Right lung (tissue), 5 donors: Measurements from ENCODE around the gene C9orf40. TPM values are rescaled to one million over a fixed set of nuclear protein-coding genes. Genes with fewer than 3 reads are reported as not detected.

Experiments
- DNase-seq, 2 donors: peaks; one replicate each; pipeline ENCODE4 v3.0.0-alpha.2; 2013
- polyA plus RNA-seq, 5 donors: library from polyadenylated mRNA; unstranded; fragments of 120-200 nt; gene quantifications; one replicate each; pipeline versions ENCODE4 v1.2.1 to v1.2.3, GENCODE V29; 2013; ENCODE audit warnings: inconsistent platforms in 1 of 5, low replicate concordance in 1 of 5; ENCODE audit not compliant: insufficient read length in 5 of 5, insufficient read depth in 1 of 5

Gene C9orf40
- polyA plus RNA-seq, 5 donors = 5.3 to 8.7 (median 6.5) TPM

DNA sequence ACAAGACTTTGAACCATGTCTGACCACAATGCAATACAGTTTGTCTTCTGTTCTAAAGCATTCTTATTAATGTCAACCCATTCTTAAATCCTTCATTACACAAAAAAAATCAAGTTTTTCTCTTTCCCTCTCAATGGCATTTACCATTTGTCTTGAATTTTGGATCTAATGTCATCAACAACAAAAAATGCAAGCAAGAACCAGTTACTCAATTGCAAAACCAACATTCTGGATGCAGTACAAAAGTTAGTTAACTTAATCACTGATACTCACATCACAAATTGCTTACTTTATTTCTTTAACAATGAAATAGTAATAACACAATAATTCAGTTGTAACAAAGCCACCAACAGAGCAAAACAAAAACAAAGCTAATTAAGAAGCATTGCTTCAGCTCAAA is 6.0 kb downstream of the C9orf40 start:
- DNase-seq = no peak

DNA sequence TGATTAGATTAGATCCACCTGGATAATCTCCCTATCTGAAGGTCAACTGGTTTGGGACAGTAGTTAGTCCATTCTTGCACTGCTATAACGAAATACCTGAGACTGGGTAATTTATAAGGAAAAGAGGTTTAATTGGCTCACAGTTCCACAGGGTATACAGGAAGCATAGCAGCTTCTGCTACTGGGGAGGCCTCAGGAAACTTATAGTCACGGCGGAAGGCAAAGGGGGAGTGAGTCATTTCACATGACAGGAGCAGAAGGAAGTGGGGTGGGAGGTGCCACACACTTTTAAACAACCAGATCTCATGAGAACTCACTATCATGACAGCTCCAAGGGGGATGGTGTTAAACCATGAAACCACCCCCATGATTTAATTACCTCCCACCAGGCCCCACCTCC is 9.9 kb downstream of the C9orf40 start:
- no peak for DNase-seq

DNA sequence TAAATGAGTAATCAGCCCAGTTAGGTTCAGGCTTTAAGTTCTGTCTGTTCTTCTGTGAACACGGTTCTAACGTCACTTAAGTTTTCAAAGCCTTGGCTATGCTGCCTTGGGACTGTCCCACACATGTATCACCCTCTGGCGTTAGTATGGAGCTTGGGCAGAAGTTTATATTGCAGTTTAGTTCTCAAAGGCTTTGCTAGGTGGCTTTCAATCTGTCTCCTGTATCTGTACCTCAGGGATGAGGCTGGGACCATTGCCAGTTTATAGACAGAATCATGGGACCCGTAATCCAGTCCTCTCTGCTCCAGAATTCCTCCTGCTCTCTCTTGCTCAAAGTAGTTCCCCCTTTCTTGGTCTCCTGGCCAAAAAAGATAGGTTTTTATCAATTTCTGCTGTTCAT is 12.1 kb downstream of the C9orf40 start:
- no peak for DNase-seq

DNA sequence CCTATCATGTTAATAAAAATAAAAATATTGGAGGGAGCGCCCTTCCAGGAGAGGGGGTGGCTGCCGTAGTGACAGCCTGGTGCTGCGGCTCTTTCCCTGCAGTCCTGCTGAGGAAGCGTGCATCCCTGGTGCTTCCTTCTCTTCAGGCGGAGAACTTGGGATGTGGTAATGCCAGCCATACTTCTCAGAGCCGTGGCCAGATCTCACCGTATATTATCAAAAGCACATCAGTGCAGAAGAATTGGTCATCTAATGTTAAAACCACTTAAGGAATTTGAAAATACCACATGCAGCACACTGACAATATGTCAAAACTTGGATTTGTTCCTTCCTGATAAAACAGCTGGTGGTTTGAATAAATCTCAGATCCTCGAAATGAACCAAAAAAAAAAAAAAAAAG is 17.7 kb downstream of the C9orf40 start:
- no peak for DNase-seq

DNA sequence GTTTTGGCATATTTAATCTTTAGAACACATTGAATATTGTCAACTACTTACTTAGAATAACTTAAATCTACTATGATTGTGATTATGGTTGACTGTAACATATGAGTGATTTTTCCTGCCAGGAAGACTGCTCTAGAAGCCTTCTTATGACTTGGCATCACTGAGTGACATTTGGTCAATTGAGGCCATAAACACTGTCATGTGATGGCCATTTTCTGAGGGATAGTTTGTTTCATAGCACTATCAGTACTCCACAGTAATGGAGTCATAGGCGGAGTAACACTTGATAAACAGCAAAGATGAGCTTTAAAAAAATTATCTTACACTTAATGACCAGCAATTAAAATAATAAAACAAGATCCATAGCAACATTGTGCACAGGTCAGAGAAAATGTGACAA is 31.0 kb downstream of the C9orf40 start:
- no peak for DNase-seq

DNA sequence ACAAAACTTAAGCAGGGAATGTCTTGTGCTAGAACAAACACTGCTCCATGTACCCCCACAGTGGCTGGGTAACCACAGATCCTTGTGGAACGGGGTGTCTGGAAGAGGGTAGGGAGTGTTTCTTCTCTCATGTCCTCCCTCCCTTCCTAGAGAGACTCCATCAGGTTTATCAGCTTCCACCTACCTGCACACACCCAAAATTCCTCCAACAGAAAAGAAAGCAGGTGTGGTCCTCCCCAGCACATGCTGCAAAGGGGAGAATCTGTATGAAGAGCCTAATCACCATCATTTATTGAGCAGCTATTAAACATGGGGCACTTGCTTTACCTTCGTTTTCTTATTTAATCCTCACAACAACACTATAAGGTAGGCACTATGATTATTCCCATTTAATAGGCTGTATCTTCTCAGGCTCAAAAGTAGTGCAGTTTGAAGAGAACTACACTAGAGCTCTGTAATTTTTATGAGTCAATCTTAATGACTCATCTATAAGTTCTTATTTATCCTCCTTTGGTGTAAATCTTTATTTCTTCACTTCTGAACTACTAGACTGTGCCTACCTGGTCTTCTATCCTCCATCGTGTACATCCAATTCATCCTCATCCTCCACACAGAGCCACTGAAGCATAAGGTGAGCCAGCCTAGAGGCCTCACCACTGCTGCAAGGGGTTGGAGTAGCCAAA is 31.6 kb downstream of the C9orf40 start:
- no peak for DNase-seq

DNA sequence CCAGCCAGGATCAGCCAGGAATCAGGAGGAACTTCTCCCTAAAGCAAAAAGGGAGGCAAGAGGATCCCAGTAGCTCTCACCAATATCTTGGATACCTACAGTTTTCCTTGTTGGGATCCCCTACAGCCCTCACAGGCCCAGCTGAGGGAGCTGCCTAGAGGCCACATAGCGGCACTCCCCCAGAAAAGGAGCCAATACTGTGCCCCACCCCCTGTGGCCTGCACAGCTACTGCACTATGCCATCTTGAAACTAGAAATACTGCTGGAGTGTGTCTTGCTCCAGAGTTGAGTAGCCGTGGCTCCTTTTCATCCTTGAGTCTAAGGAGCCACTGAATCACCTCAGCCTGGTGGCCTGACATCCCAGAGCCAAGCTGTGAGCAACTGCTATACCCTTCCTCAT is 42.7 kb downstream of the C9orf40 start:
- no peak for DNase-seq

DNA sequence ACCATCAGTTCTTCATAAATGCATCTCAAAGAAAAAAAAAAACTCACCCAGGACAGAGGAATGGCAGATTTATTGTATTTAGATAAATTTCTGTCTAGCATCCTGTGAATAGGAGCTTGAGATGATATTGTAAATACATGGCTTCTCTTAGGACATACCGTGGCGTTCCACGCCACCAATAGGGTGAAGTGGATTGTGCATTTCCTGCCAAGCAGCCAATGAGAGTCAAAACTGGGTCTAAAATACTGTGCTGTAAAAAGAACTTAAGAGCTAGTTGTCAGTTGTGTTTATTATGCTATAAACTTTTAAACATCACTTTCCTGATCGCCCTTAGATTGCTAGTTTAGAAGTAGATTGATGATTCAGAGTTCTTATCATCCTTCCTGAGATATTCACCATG is 44.0 kb downstream of the C9orf40 start:
- DNase-seq = no peak

DNA sequence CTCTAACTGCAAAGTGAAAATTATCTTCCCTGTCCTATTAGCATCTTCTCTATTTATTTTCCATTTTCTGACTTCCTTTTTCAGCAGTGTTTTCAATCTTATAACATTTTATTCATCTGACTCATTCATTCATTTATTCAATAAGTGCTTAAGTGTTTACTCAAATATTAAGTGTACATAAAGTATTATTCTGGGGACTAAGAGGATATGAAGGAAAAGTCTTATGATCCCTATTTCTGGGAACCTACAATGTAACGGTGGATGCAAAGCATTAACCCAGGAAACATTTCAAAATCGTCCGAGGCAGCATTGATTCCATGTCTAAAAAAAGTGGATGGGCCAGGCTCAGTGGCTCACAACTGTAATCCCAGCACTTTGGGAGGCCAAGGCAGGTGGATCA is 45.6 kb downstream of the C9orf40 start:
- no peak for DNase-seq

DNA sequence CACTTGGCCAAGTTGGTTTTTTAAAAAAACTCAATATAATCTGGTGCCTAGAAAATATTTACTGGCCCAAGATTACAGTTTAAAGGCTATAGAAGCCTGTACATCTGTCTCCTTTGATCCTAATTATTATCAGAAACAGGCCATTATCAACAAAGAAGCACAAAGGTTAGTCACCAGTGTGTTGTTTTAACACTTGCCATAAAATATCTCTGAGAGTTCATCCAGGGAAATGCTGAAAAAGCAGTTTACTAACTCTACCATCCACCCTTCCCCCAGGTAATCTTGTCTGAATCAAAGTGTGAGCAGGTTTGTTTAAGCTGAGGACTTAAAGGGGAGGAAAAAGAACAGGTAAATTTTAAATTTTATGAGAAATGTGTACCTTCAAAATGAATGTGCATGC is 51.7 kb downstream of the C9orf40 start:
- no peak for DNase-seq

Other genes with a start within 250 kb of the C9orf40 start
- under 1 TPM; 0.31 to 0.89 (median 0.84) TPM for gene TRPM6, start 65.0 kb downstream of the C9orf40 start, polyA plus RNA-seq
- 10 to 100 TPM; 14.3 to 19.4 (median 16.6) TPM for gene CARNMT1, start 75.4 kb upstream of the C9orf40 start, polyA plus RNA-seq
- gene NMRK1, start 135.2 kb upstream of the C9orf40 start, polyA plus RNA-seq = 10 to 100 TPM; 33.8 to 54.6 (median 41.6) TPM
- gene OSTF1, start 135.6 kb upstream of the C9orf40 start, polyA plus RNA-seq = 10 to 100 TPM; 56.9 to 71.9 (median 63.5) TPM